Esophagus muscularis mucosa (tissue), 4 donors: ENCODE results near the gene EOGT. TPM values are rescaled to one million over a fixed set of nuclear protein-coding genes. Genes with fewer than 3 reads are reported as not detected.

Experiments used
- DNase-seq: peaks from one replicate; pipeline ENCODE4 v3.0.0-alpha.2; 2017; ENCODE audit errors: extremely low spot score
- H3K27ac ChIP-seq, 4 donors: fragments of 200-600 bp; sonication (generic); replicated peaks in 1 of 4; 1 replicate in 3 of 4; 2 replicates in 1 of 4; pipeline ENCODE4 v1.5.1; 2016 to 2019; ENCODE audit warnings: mild to moderate bottlenecking in 1 of 4
- H3K27me3 ChIP-seq, 4 donors: fragments of 200-600 bp; sonication (generic); one replicate each; pipeline versions ENCODE4 v1.5.1 to v1.6.0; 2016 to 2019
- H3K36me3 ChIP-seq, 4 donors: fragments of 200-600 bp; sonication (generic); one replicate each; pipeline ENCODE4 v1.5.1; 2016 to 2019
- H3K4me1 ChIP-seq, 4 donors: fragments of 200-600 bp; sonication (generic); one replicate each; pipeline ENCODE4 v1.5.1; 2016 to 2019
- H3K4me3 ChIP-seq, 4 donors: fragments of 200-600 bp; sonication (generic); 1 replicate in 2 of 4; 2 replicates in 2 of 4; pipeline ENCODE4 v1.5.1; 2016 to 2019; ENCODE audit warnings: mild to moderate bottlenecking in 4 of 4, moderate library complexity in 1 of 4
- H3K9me3 ChIP-seq, 4 donors: fragments of 200-600 bp; sonication (generic); 1 replicate in 3 of 4; 2 replicates in 1 of 4; pipeline ENCODE4 v1.5.1; 2016 to 2019
- CTCF ChIP-seq, 3 experiments: fragments of 200-600 bp in 2 of 3; fragments of 450-650 bp in 1 of 3; sonication (generic) in 2 of 3; IDR thresholded peaks; one replicate each; pipeline ENCODE4 v1.5.1; 2017 to 2019; ENCODE audit warnings: antibody characterized with exemption in 3 of 3, mild to moderate bottlenecking in 2 of 3, moderate library complexity in 1 of 3
- EP300 ChIP-seq: sonication (generic); formaldehyde crosslinking; IDR thresholded peaks from one replicate; pipeline ENCODE4 v1.6.1; 2017; ENCODE audit warnings: antibody characterized with exemption
- POLR2A ChIP-seq: fragments of 450-650 bp; IDR thresholded peaks from one replicate; pipeline ENCODE4 v1.6.1; 2017; ENCODE audit warnings: antibody characterized with exemption, moderate library complexity, mild to moderate bottlenecking, low read depth
- POLR2AphosphoS5 ChIP-seq, 2 donors: sonication (generic); formaldehyde crosslinking; IDR thresholded peaks; one replicate each; pipeline ENCODE4 v1.6.1; 2017; ENCODE audit warnings: antibody characterized with exemption in 2 of 2
- WGBS: methylation state at CpG from one replicate; pipeline ENCODE4 v1.1.5; 2018; 5-methylcytosine and 5-hydroxymethylcytosine counted together
- intact Hi-C: fragments of 100-400 bp; cut with DNase I; formaldehyde crosslinking; loops from one replicate; pipeline ENCODE4 v1.15.1; 2023
- total RNA-seq, 4 donors: library from RNA; depleted of rRNA; stranded (reverse); fragments of >200 nt; gene quantifications; one replicate each; pipeline versions ENCODE4 v1.1.0 to v1.2.1, GENCODE V29; 2016

Gene EOGT
- total RNA-seq, 4 donors from 2014 or later: 96.5 to 129 (median 111) TPM

GRCh38 chr3:68943753-68944500 is 69.6 kb downstream of the EOGT start:
- H3K9me3 ChIP-seq: no peaks in the 10 kb centered on the region
- no peak overlapping the region for H3K4me3 ChIP-seq
- H3K27me3 ChIP-seq: peaks cover 0 to 16% (median 0%) of the 10 kb centered on the region in 4 donors
- H3K27ac ChIP-seq: no peak overlapping the region
- H3K4me1 ChIP-seq: no peaks in the 10 kb centered on the region
- WGBS: 89% methylated on average over 1 of the region's 1 CpG
- TF ChIP-seq POLR2AphosphoS5 (IDR thresholded peaks at IDR 0.05): no peak
- TF ChIP-seq CTCF (IDR thresholded peaks at IDR 0.05): no peak
- TF ChIP-seq POLR2A: no peak
- no peak for TF ChIP-seq EP300
- intact Hi-C loops: no loop called here
- H3K36me3 ChIP-seq: no peaks in the 10 kb centered on the region
- peak; percentile 90 for DNase-seq

- Histone ChIP-seq H3K4me1 (no peaks in the 10 kb centered on the region), H3K36me3 (no peaks in the 10 kb centered on the region), H3K9me3 (no peaks in the 10 kb centered on the region), H3K4me3 (no peak overlapping the region), H3K27ac (no peak overlapping the region), H3K27me3 (peaks cover 0 to 16% (median 0%) of the 10 kb centered on the region in 4 donors)
- intact Hi-C loops: no loop called here
- WGBS: 74% methylated on average over 6 of the region's 6 CpGs
- no peak for TF ChIP-seq CTCF (IDR thresholded peaks at IDR 0.05)
- TF ChIP-seq EP300: no peak
- TF ChIP-seq POLR2A: no peak
- TF ChIP-seq POLR2AphosphoS5 (IDR thresholded peaks at IDR 0.05): no peak
- DNase-seq: peak; percentile 78
Observed at GRCh38 chr3:68941055-68941454, 72.4 kb downstream of the EOGT start.

GRCh38 chr3:68936856-68937255 is 76.6 kb downstream of the EOGT start:
- Histone ChIP-seq H3K36me3 (no peaks in the 10 kb centered on the region), H3K27me3 (peaks cover 4 to 47% (median 8%) of the 10 kb centered on the region in 4 donors), H3K4me1 (peaks cover 0 to 11% (median 10%) of the 10 kb centered on the region in 4 donors), H3K27ac (no peak overlapping the region), H3K4me3 (no peak overlapping the region), H3K9me3 (no peaks in the 10 kb centered on the region)
- no peak for DNase-seq
- WGBS: 77% methylated on average over 6 of the region's 6 CpGs
- TF ChIP-seq EP300 (no peak), CTCF (IDR thresholded peaks at IDR 0.05) (no peak), POLR2AphosphoS5 (IDR thresholded peaks at IDR 0.05) (no peak), POLR2A (no peak)
- intact Hi-C loops: no loop called here

- WGBS: 64% methylated on average over 6 of the region's 6 CpGs
Observed at GRCh38 chr3:68935778-68936177, 77.7 kb downstream of the EOGT start.

More at GRCh38 chr3:68935778-68936177, 77.7 kb downstream of the EOGT start:
- intact Hi-C loops: no loop called here
- H3K36me3 ChIP-seq: no peaks in the 10 kb centered on the region
- peaks cover 4 to 50% (median 19%) of the 10 kb centered on the region in 4 donors for H3K27me3 ChIP-seq
- H3K27ac ChIP-seq: no peak overlapping the region
- H3K4me1 ChIP-seq: peaks cover 0 to 19% (median 16%) of the 10 kb centered on the region in 4 donors
- DNase-seq: peak; percentile 37
- no peak overlapping the region for H3K4me3 ChIP-seq
- no peaks in the 10 kb centered on the region for H3K9me3 ChIP-seq
- TF ChIP-seq EP300: no peak
- TF ChIP-seq CTCF (IDR thresholded peaks at IDR 0.05): no peak
- TF ChIP-seq POLR2AphosphoS5 (IDR thresholded peaks at IDR 0.05): no peak
- no peak for TF ChIP-seq POLR2A
